Measurements from ENCODE around the gene NOL4L. TPM values are rescaled to one million over a fixed set of nuclear protein-coding genes. Genes with fewer than 3 reads are reported as not detected.
A peak's percentile ranks its signal among the peaks of the same experiment; 100 is the strongest.

NOL4L gene
- polyA plus RNA-seq, 4 donors: 16.0 to 97.3 (median 24.0) TPM

DNA sequence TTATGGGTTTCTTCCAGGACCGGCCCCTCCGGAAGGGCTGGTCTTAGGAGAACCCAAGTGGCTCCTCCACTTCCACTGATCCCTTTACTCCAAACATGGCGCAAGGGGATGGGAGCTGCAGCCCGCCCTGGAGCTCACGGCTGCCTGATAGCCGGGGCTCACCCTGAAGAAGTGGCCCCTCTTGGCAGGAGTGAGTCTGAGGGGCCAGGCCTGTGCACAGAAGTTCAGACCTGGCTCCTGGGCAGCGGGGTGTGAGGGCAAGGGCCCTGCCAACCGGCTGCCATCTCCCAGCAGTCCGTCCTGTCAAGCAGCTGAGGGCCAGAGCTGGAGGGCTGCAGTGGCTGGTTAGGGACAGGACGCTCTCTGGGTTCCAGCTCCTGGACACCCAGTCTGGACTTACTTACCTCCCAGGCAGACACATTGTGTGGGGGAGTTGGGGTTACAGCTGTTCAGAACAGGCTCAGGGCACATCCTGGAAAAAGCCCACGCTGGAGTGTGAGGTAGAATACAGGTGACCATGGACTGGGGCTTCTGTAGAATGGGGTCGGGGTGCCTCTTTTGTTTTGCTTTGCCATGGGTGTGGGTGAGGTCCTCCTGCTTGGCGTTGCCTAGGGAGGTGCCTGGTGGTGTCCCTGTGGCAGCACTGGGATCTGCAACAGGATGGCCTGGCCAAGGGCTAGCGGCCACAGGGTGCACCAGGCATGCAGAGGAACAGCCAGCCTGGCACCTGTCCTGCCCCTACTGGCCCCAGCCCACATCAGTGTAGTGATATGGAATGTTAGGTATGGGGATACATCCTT is 138.6 kb downstream of the NOL4L start:
- no peak overlapping the region for H3K27ac ChIP-seq (ENCODE audit: low read depth in 1 of 3, low read length in 2 of 3)
- 83 to 91% (median 89%) methylated on average over 14 of the region's 14 CpGs for WGBS, 3 donors
- no peaks in the 10 kb centered on the region for H3K27me3 ChIP-seq (ENCODE audit: control insufficient read depth in 3 of 3, insufficient read depth in 3 of 3, low read length in 3 of 3)
- H3K9me3 ChIP-seq (ENCODE audit: control insufficient read depth in 2 of 2, insufficient read depth in 1 of 2, low read depth in 1 of 2, low read length in 1 of 2): no peaks in the 10 kb centered on the region
- no peak overlapping the region for H3K4me3 ChIP-seq (ENCODE audit: low read depth in 1 of 3, low read length in 3 of 3)
- FAIRE-seq: no peak
- peaks cover 5 to 86% (median 41%) of the 10 kb centered on the region in 3 donors for H3K36me3 ChIP-seq (ENCODE audit: control insufficient read depth in 3 of 3, insufficient read depth in 2 of 3, low read depth in 1 of 3, low read length in 3 of 3)
- DNase-seq: no peak
- peaks cover 0 to 18% (median 0%) of the 10 kb centered on the region in 3 donors for H3K4me1 ChIP-seq (ENCODE audit: control insufficient read depth in 3 of 3, insufficient read depth in 2 of 3, low read depth in 1 of 3, low read length in 2 of 3)

DNA sequence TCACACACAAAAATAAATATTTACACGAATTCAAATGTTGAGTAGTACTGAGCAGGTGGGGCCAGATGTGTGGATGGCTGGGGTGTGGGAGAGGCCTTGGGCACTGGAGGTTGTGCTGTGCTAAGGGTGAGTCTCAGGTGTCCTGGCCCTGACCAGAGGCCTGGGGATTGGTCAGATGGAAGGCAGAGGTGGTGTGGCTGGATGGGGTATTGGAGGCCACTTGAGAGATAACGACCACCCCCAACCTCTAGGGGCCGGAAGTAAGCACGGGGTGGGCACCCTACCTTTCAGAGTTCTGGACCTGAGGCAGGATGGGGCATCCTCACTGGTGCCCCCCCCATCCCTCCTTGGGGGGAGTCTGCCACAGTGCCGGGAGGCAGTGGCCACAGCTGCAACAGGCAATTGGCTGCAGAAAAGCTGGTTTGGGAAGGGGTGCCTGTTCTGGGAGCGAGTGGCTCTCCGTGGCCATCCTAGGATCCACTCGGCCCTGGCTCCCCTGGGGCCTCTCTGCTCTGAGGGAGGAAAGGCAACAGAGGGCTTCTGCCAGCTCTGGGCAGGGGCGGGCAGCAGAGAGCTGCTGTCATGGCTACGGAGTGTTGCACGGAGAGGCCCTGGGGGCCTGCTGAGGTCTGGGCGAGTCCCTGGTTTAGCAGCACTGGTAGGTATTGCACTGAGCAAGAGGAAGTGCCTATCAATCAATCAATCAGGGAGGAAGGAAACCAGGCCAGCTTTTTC is 139.4 kb downstream of the NOL4L start:
- H3K27ac ChIP-seq (ENCODE audit: low read depth in 1 of 3, low read length in 2 of 3): no peak overlapping the region
- no peak overlapping the region for H3K4me3 ChIP-seq (ENCODE audit: low read depth in 1 of 3, low read length in 3 of 3)
- peaks cover 0 to 18% (median 0%) of the 10 kb centered on the region in 3 donors for H3K4me1 ChIP-seq (ENCODE audit: control insufficient read depth in 3 of 3, insufficient read depth in 2 of 3, low read depth in 1 of 3, low read length in 2 of 3)
- no peak for FAIRE-seq
- WGBS, 3 donors: 55 to 79% (median 68%) methylated on average over 11 to 12 of the region's 12 CpGs
- no peaks in the 10 kb centered on the region for H3K9me3 ChIP-seq (ENCODE audit: control insufficient read depth in 2 of 2, insufficient read depth in 1 of 2, low read depth in 1 of 2, low read length in 1 of 2)
- no peak for DNase-seq
- no peaks in the 10 kb centered on the region for H3K27me3 ChIP-seq (ENCODE audit: control insufficient read depth in 3 of 3, insufficient read depth in 3 of 3, low read length in 3 of 3)
- peaks cover 5 to 85% (median 38%) of the 10 kb centered on the region in 3 donors for H3K36me3 ChIP-seq (ENCODE audit: control insufficient read depth in 3 of 3, insufficient read depth in 2 of 3, low read depth in 1 of 3, low read length in 3 of 3)

DNA sequence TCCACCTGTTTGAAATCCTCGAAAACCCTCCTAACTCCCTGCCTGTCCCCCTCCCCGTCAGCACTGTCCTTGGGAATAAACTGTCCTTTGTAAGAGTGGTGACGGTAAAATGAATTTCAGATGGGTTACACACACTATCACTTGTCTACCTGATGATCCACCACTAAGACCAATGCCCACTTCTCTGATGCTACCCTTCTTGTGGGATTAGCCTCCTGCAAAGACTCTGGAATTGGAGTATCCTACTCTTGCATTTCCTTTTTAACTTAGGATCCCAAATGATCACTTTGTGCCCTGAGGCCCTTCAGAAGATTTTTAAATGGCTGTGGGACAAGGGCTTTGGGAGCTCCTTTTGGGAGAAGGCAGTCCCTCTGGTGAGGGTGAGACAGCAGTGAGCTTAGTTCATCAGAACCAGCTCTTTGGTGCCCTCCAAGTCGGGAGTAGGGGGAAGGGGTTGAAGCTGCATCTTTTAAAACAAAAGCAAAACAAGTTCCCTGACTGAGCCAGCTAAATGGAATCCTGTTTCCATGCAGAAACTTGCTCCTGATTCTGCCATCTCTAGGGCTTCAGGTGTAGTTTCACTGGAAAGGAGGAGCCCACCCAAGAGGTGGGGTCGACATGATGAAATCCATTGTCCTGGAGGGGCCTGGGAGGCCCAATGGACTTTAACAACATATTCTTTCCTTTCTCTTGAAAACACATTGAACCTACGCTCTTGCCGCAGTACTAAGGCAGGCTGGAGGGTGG is 140.5 kb downstream of the NOL4L start:
- DNase-seq (no peak), FAIRE-seq (no peak)
- H3K27me3 ChIP-seq (ENCODE audit: control insufficient read depth in 3 of 3, insufficient read depth in 3 of 3, low read length in 3 of 3): no peaks in the 10 kb centered on the region
- H3K4me1 ChIP-seq (ENCODE audit: control insufficient read depth in 3 of 3, insufficient read depth in 2 of 3, low read depth in 1 of 3, low read length in 2 of 3): peaks cover 0 to 9% (median 0%) of the 10 kb centered on the region in 3 donors
- H3K27ac ChIP-seq (ENCODE audit: low read depth in 1 of 3, low read length in 2 of 3): no peak overlapping the region
- 82 to 89% (median 84%) methylated on average over 7 of the region's 7 CpGs for WGBS, 3 donors
- no peak overlapping the region for H3K4me3 ChIP-seq (ENCODE audit: low read depth in 1 of 3, low read length in 3 of 3)
- peaks cover 5 to 84% (median 38%) of the 10 kb centered on the region in 3 donors for H3K36me3 ChIP-seq (ENCODE audit: control insufficient read depth in 3 of 3, insufficient read depth in 2 of 3, low read depth in 1 of 3, low read length in 3 of 3)
- H3K9me3 ChIP-seq (ENCODE audit: control insufficient read depth in 2 of 2, insufficient read depth in 1 of 2, low read depth in 1 of 2, low read length in 1 of 2): no peaks in the 10 kb centered on the region

DNA sequence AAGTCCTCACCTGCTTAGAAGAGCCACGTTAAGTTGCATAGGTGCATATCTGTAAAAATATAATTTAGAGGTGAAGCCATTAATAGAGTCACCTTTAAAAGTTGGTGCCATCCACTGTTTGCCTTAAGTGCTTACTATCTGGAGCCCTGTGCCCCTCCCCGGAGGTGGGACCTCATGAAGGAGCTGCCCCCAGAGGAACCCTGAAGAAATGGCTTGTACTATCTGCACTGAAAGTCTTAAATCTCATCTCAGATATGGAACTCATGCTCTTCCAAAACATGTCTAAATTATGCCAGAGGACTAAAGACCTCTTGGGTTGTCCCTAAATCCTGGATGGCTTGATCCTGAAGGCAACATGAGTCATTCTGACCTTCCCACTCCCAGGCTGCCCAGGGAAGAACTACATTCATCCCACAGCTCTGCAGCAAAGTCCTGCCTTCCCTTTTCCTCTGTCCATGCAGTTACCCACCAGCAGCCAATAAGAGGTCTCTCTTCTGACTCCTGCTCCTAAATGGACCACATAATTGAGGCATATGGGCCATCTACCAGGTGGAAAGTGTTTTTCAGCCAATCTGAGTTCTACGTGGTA is 141.7 kb downstream of the NOL4L start:
- DNase-seq (peak in 1 of 2 donors; percentile 6), FAIRE-seq (no peak)
- Histone ChIP-seq H3K9me3 (ENCODE audit: control insufficient read depth in 2 of 2, insufficient read depth in 1 of 2, low read depth in 1 of 2, low read length in 1 of 2) (no peaks in the 10 kb centered on the region), H3K36me3 (ENCODE audit: control insufficient read depth in 3 of 3, insufficient read depth in 2 of 3, low read depth in 1 of 3, low read length in 3 of 3) (peaks cover 8 to 82% (median 37%) of the 10 kb centered on the region in 3 donors), H3K4me1 (ENCODE audit: control insufficient read depth in 3 of 3, insufficient read depth in 2 of 3, low read depth in 1 of 3, low read length in 2 of 3) (peaks cover 0 to 7% (median 0%) of the 10 kb centered on the region in 3 donors), H3K27ac (ENCODE audit: low read depth in 1 of 3, low read length in 2 of 3) (no peak overlapping the region), H3K4me3 (ENCODE audit: low read depth in 1 of 3, low read length in 3 of 3) (no peak overlapping the region), H3K27me3 (ENCODE audit: control insufficient read depth in 3 of 3, insufficient read depth in 3 of 3, low read length in 3 of 3) (no peaks in the 10 kb centered on the region)
- 75 to 79% (median 78%) methylated on average over 3 of the region's 3 CpGs for WGBS, 3 donors

DNA sequence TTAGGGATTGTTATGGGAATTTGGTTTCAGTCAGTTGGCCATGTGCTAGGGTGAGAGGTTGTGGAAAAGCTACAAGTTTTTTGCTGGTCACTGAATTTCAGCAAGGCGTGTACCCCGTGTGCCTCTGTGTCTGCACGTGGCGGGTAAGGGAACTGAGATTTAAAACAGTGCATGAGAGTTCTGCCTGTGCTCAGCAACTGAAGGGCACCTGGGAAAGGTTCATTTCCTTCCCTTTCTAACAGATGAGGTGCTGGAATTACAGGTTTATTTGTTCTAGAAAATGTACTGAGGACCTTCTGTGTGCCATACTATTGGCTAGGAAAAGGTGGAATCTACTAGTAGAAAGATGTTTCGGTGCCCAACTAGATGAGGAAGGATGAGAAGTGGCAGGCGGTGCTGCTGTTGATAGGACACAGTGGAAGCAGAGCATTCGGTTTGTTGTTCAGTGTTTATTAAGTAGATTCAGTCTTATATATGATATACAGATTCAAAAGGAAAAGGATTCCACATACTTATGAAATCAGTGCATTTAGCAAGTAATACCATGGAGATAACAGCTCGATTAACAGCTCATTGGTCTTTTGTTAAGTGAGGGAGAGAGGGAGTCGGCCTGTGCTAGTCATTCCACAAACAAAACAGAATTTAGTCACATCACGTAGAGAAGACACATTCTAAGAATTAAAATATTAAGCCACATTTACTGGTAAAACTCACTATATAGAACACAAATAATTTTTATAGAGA is 142.3 kb downstream of the NOL4L start:
- H3K36me3 ChIP-seq (ENCODE audit: control insufficient read depth in 3 of 3, insufficient read depth in 2 of 3, low read depth in 1 of 3, low read length in 3 of 3): peaks cover 9 to 80% (median 34%) of the 10 kb centered on the region in 3 donors
- DNase-seq (no peak), FAIRE-seq (no peak)
- no peak overlapping the region for H3K4me3 ChIP-seq (ENCODE audit: low read depth in 1 of 3, low read length in 3 of 3)
- peaks cover 0 to 7% (median 0%) of the 10 kb centered on the region in 3 donors for H3K4me1 ChIP-seq (ENCODE audit: control insufficient read depth in 3 of 3, insufficient read depth in 2 of 3, low read depth in 1 of 3, low read length in 2 of 3)
- 70 to 75% (median 74%) methylated on average over 10 of the region's 10 CpGs for WGBS, 3 donors
- no peaks in the 10 kb centered on the region for H3K9me3 ChIP-seq (ENCODE audit: control insufficient read depth in 2 of 2, insufficient read depth in 1 of 2, low read depth in 1 of 2, low read length in 1 of 2)
- no peak overlapping the region for H3K27ac ChIP-seq (ENCODE audit: low read depth in 1 of 3, low read length in 2 of 3)
- H3K27me3 ChIP-seq (ENCODE audit: control insufficient read depth in 3 of 3, insufficient read depth in 3 of 3, low read length in 3 of 3): no peaks in the 10 kb centered on the region

DNA sequence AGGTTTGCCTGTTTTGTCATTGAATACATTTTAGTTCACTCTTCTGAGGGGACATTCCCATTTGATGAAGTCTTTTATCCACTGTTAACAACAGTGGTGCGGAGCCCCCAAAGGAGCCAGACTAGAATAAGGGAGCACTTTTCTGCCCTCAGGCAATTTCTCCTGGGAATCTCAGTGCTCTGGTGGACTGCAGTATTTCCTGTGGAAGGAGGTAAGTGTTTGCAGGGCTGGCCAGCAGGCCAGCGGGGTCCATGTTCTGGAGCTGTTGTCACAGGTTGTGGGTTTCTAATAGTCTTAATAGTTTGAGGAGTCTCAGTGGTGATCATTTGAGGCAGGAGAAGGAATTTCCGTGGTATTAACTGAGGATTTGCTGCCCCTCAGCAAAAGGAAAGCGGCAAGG is 143.5 kb downstream of the NOL4L start:
- 91 to 93% (median 93%) methylated on average over 4 of the region's 4 CpGs for WGBS, 3 donors
- Histone ChIP-seq H3K27ac (ENCODE audit: low read depth in 1 of 3, low read length in 2 of 3) (no peak overlapping the region), H3K4me3 (ENCODE audit: low read depth in 1 of 3, low read length in 3 of 3) (no peak overlapping the region), H3K27me3 (ENCODE audit: control insufficient read depth in 3 of 3, insufficient read depth in 3 of 3, low read length in 3 of 3) (no peaks in the 10 kb centered on the region), H3K4me1 (ENCODE audit: control insufficient read depth in 3 of 3, insufficient read depth in 2 of 3, low read depth in 1 of 3, low read length in 2 of 3) (peaks cover 0 to 5% (median 0%) of the 10 kb centered on the region in 3 donors), H3K9me3 (ENCODE audit: control insufficient read depth in 2 of 2, insufficient read depth in 1 of 2, low read depth in 1 of 2, low read length in 1 of 2) (no peaks in the 10 kb centered on the region), H3K36me3 (ENCODE audit: control insufficient read depth in 3 of 3, insufficient read depth in 2 of 3, low read depth in 1 of 3, low read length in 3 of 3) (peaks cover 7 to 80% (median 29%) of the 10 kb centered on the region in 3 donors)
- DNase-seq (no peak), FAIRE-seq (no peak)

DNA sequence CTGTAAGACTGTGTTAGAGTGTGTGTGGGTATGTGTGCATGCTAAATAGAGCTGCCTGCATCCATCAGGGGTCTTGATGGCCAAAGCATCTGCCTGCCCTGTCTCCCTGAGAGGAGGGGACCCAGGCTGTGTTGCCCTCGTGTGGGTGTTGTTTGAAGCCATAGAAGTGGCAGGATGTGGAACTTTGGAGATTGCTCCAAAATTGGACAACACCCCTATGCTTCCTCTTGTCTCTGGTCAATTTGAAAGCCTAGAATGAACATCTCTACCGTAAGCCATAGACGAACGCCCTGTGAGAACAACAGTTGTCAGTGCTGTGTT is 144.4 kb downstream of the NOL4L start:
- Histone ChIP-seq H3K27ac (ENCODE audit: low read depth in 1 of 3, low read length in 2 of 3) (no peak overlapping the region), H3K27me3 (ENCODE audit: control insufficient read depth in 3 of 3, insufficient read depth in 3 of 3, low read length in 3 of 3) (no peaks in the 10 kb centered on the region), H3K4me1 (ENCODE audit: control insufficient read depth in 3 of 3, insufficient read depth in 2 of 3, low read depth in 1 of 3, low read length in 2 of 3) (no peaks in the 10 kb centered on the region), H3K4me3 (ENCODE audit: low read depth in 1 of 3, low read length in 3 of 3) (no peak overlapping the region), H3K9me3 (ENCODE audit: control insufficient read depth in 2 of 2, insufficient read depth in 1 of 2, low read depth in 1 of 2, low read length in 1 of 2) (no peaks in the 10 kb centered on the region), H3K36me3 (ENCODE audit: control insufficient read depth in 3 of 3, insufficient read depth in 2 of 3, low read depth in 1 of 3, low read length in 3 of 3) (peaks cover 8 to 80% (median 25%) of the 10 kb centered on the region in 3 donors)
- FAIRE-seq (no peak), DNase-seq (no peak)
- 88 to 91% (median 88%) methylated on average over 4 of the region's 4 CpGs for WGBS, 3 donors
